ENCODE data around the gene TSPAN7. TPM values are rescaled to one million over a fixed set of nuclear protein-coding genes. Genes with fewer than 3 reads are reported as not detected.

Gene TSPAN7
- total RNA-seq, 3 donors from 2014 or later (not counting 1 experiment from before 2014, with no cell fraction given), result not detected

GRCh38 chrX:38595801-38596200 lies 34.5 kb downstream of the TSPAN7 start:
- Mint-ChIP-seq H3K27ac (no peak overlapping the region), H3K27me3 (ENCODE audit: low read depth in 2 of 2) (peaks cover 7 to 18% of the 10 kb centered on the region in 2 donors), H3K9me3 (no peaks in the 10 kb centered on the region), H3K4me1 (no peaks in the 10 kb centered on the region), H3K36me3 (no peaks in the 10 kb centered on the region), H3K4me3 (no peak overlapping the region)
- Histone ChIP-seq H3K9me3 (ENCODE audit: control insufficient read depth, insufficient read depth, low read length) (no peaks in the 10 kb centered on the region), H3K4me3 (ENCODE audit: low read length) (no peak overlapping the region), H3K36me3 (ENCODE audit: control insufficient read depth, insufficient read depth, low read length) (no peaks in the 10 kb centered on the region), H3K27me3 (ENCODE audit: control insufficient read depth, insufficient read depth, low read length) (no peaks in the 10 kb centered on the region), H3K4me1 (ENCODE audit: control insufficient read depth, insufficient read depth, low read length) (no peaks in the 10 kb centered on the region), H3K27ac (ENCODE audit: low read length) (no peak overlapping the region)
- no CpG with 5 or more reads among the region's 1 CpG for WGBS (ENCODE audit: insufficient coverage)
- intact Hi-C loops (cut with micrococcal nuclease), result no loop called here
- DNase-seq (no peak), ATAC-seq (no peak)
- TF ChIP-seq CTCF (IDR thresholded peaks at IDR 0.05), result no peak

- Mint-ChIP-seq H3K27ac (no peak overlapping the region), H3K9me3 (no peaks in the 10 kb centered on the region), H3K27me3 (ENCODE audit: low read depth in 2 of 2) (peaks cover 7 to 17% of the 10 kb centered on the region in 2 donors), H3K4me1 (no peaks in the 10 kb centered on the region), H3K4me3 (no peak overlapping the region), H3K36me3 (no peaks in the 10 kb centered on the region)
- no peak for DNase-seq
- no peak for ATAC-seq
- no peaks in the 10 kb centered on the region for H3K36me3 ChIP-seq (ENCODE audit: control insufficient read depth, insufficient read depth, low read length)
- no peak overlapping the region for H3K4me3 ChIP-seq (ENCODE audit: low read length)
- H3K4me1 ChIP-seq (ENCODE audit: control insufficient read depth, insufficient read depth, low read length), result no peaks in the 10 kb centered on the region
- intact Hi-C loops (cut with micrococcal nuclease), result no loop called here
- H3K9me3 ChIP-seq (ENCODE audit: control insufficient read depth, insufficient read depth, low read length), result no peaks in the 10 kb centered on the region
- H3K27ac ChIP-seq (ENCODE audit: low read length), result no peak overlapping the region
- TF ChIP-seq CTCF (IDR thresholded peaks at IDR 0.05), result no peak
- no peaks in the 10 kb centered on the region for H3K27me3 ChIP-seq (ENCODE audit: control insufficient read depth, insufficient read depth, low read length)
- WGBS (ENCODE audit: insufficient coverage), result 78% methylated on average over 2 of the region's 2 CpGs
These were observed 35.6 kb downstream of the TSPAN7 start for GRCh38 chrX:38596939-38597338.

GRCh38 chrX:38599796-38600755 lies 38.7 kb downstream of the TSPAN7 start:
- Mint-ChIP-seq H3K27me3 (ENCODE audit: low read depth in 2 of 2) (peaks cover 4 to 10% of the 10 kb centered on the region in 2 donors), H3K4me1 (no peaks in the 10 kb centered on the region), H3K9me3 (no peaks in the 10 kb centered on the region), H3K4me3 (no peak overlapping the region), H3K36me3 (no peaks in the 10 kb centered on the region), H3K27ac (no peak overlapping the region)
- DNase-seq, result no peak
- H3K27me3 ChIP-seq (ENCODE audit: control insufficient read depth, insufficient read depth, low read length), result no peaks in the 10 kb centered on the region
- H3K9me3 ChIP-seq (ENCODE audit: control insufficient read depth, insufficient read depth, low read length), result no peaks in the 10 kb centered on the region
- no peaks in the 10 kb centered on the region for H3K36me3 ChIP-seq (ENCODE audit: control insufficient read depth, insufficient read depth, low read length)
- H3K4me1 ChIP-seq (ENCODE audit: control insufficient read depth, insufficient read depth, low read length), result no peaks in the 10 kb centered on the region
- WGBS (ENCODE audit: insufficient coverage), result 74% methylated on average over 2 of the region's 3 CpGs
- no peak overlapping the region for H3K27ac ChIP-seq (ENCODE audit: low read length)
- no peak overlapping the region for H3K4me3 ChIP-seq (ENCODE audit: low read length)
- ATAC-seq, result no peak
- intact Hi-C loops (cut with micrococcal nuclease), result no loop called here
- TF ChIP-seq CTCF (IDR thresholded peaks at IDR 0.05), result no peak

Measured in natural killer cell (primary cell).